H4 (cell line): Measurements from ENCODE around the gene CTXN1. TPM values are rescaled to one million over a fixed set of nuclear protein-coding genes. Genes with fewer than 3 reads are reported as not detected.
"Not testable (repeated sequence)": the region's sequence is repeated elsewhere in the genome, so short reads cannot be mapped to it uniquely, and the experiment has no call there.

ENCODE experiments used
- DNase-seq: peaks from one replicate; pipeline ENCODE4 v3.0.0-alpha.2; 2015; ENCODE audit warnings: low spot score
- total RNA-seq: library from RNA; depleted of rRNA; stranded (reverse); fragments of >200 nt; shearing (Covaris generic); gene quantifications from 2 replicates; pipeline ENCODE4 v1.2.3, GENCODE V29; 2014

Gene CTXN1
- total RNA-seq, 1 experiment from 2014 or later = 3.6 TPM

DNA sequence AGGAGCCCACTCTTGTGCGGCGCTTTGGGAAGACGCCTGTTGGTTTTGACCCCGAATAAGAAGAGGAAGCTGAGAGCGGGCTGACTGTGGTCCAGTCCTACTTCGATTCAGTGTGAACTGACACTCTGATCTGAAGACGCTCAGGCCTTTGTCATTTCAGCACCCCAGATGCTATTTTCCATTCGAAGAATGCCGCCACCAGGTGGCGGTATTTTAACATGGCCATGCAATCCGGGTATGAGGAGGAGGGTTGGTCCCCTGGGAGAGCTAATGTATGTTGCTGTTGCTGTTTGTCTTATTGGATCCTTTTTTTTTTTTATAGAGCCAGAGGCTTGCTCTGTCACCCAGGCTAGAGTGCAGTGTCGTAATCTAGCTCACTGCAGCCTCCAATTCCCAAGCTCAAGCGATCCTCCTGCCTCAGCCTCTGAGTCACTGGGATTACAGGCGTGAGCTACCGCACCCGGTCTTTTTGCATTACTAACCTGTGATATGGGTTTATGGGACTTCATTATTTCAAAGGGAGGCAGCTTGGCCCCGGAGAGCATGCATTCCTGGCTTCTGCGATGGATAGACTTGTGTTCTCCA lies 18.3 kb upstream of the CTXN1 start:
- peak; percentile 90 for DNase-seq

GRCh38 chr19:7943444-7944176 lies 17.7 kb upstream of the CTXN1 start, which contains the start of gene TIMM44:
Gene TIMM44 (minus strand): TSS chr19:7943666. CDS start chr19:7943651, 15 bp downstream.
- DNase-seq = peak; percentile 100

DNA sequence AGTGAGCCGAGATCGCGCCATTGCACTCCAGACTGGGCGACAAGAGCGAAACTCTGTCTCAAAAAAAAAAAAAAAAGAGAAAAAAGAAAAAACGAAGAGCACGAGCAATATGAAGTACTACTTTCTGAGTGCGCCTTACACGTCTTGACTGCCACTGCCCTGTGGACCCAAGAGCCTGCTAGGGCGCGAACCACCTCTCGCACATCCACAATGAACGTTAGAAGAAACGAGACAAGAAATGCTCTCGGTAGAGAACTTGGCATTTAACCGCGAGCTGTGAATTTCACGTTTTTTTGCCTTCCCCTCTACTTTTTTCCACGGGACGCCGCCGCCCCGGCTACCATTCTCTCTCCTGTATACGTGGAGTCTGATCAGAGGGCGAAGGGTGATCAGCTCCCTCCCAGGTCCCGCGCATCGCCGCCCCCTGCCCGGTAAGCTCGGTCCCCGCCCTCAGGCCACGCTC lies 17.1 kb upstream of the CTXN1 start:
- no peak for DNase-seq

GRCh38 chr19:7941895-7942596 lies 16.1 kb upstream of the CTXN1 start:
- DNase-seq = no peak

DNA sequence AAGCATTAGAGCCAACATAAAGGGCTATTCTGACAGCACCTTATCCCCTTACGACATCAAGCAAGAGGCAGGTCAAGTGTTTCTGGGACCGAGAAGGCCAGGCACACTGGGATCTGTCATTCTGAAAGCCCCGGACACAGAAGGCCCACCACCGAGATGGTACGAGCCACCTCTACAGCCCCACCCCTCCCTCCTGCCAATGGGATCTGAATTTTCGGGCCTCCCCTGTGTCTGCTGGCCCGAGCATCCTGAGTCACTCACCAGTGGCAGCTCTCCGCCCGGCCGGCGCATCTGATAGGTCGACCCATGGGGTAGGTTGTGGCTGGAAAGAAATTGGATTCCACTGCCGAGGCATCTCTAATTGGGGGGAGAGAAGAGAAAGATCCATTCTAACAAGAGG lies 14.9 kb upstream of the CTXN1 start:
- no peak for DNase-seq

DNA sequence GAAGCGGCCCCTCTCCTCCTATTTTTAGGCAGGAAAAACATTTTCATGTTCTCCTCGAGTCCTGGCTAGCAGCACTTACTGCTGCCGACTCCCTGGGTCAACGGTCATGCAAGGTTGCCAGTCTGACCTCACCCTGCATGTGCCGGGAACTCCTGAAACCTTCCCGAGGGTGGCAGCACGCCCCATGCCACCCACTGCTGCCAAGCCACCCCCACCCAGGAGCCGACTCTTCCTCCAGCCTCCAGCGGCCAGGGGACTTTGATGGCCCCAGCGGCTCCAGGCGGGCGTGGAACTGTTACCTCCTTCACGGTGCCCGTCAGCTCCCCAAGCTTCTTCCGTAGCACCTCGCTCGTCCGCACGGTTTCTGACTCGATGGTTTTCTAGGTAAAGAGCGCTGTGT lies 8.8 kb upstream of the CTXN1 start:
- no peak for DNase-seq

DNA sequence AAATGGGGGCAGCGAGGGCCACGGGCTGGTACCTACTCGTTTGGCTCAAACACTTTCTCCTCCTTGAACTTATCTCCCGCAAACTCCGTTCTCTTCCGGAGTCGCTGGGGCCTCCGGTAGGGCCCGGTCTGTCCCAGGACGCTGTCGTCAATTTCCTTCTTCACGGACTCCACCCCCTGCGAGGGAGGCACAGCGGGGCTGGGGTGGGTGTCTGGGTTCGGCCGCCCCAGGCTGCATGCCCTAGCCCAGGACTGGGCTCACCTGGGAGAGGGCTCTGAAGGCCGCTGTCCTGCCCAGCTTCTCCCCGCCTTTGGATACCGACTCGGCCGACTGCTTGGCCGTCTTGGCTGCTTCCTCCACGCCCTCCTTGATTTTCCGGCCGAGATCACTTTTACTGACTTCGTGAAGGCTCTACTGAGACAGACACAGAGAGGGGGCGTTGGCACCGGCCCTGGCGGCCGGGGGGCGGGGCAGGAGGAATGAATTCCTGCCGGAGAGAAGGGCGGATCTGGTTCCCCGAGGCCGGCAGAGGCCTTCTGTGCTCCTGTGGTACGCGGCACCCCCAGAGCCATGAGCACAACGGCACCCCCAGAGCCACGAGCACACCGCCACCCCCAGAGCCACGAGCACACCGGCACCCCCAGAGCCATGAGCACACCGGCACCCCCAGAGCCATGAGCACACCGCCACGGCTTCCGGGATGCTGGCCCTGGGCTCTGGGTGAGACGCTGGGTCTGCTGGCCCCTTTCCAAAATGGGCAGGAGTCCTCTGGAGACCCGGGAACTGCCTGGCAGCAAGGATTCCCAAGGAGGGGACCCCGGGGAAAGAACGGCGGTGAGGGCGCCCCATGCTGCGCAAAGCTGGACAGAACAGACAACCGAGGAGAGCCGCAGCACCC lies 8.1 kb upstream of the CTXN1 start:
- DNase-seq = no peak

DNA sequence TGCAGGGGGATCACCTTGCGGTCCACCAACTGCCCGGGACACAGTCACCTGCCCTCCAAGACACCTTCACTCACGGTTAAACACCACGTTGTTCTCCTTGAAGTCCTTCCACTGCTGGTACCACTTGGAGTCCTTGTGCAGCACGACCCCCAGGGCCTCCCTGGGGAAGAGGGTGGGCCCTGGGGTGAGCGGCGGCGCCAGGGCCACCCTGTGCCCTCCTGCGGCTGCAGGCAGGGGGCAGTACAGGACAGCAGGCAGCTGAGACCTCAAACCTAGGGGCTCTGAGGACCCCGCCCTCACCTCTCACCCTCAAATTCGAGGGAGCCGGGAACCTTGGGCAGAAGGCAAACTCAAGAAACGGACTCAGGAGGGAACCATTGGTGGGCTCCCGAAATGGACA lies 7.5 kb upstream of the CTXN1 start:
- DNase-seq = no peak

GRCh38 chr19:7932930-7933300 lies 7.0 kb upstream of the CTXN1 start:
- no peak for DNase-seq

- DNase-seq = no peak
Observed at GRCh38 chr19:7932276-7932929, 6.5 kb upstream of the CTXN1 start.

DNA sequence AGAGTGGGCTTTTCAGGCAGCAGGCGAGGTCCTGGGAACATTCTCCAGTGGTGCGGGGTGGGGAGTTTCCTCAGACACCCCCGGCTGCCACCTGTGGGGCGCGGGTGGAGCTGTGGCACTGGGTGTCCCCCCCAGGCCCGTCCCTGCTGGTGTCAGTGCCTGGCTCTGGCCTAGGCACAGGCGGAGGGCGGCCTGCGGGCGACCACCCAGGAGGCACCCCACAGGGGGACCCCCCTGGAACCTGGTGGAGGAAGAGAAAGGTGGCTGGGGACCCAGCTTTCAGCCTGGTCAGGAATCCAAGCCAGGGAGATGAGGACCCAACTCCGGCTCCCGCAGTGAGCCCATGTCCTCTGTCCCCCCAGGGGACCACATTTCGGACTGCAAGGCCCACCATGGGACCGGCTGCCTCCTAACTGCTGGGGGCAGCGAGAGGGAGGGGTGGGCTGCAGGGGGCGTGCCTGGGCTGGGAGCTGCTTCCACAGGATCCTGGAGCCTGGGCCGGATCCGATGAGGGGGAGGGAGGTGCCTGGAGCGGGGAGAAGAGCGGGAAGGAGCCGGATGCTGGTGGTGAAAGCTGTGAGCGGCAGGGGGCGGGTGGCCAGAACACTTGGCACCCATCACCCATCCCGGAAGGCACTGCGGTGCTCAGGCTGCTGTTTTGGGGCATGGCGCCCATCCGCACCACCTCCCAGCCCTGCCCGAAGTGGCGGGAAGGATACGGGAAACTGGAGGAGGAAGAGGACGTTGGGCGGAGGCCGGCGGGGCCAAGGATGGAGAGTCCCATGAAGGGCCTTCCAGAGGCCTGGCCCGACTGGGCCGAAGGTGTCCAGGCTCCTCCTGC lies 5.5 kb upstream of the CTXN1 start:
- no peak for DNase-seq

GRCh38 chr19:7930765-7931164 lies 4.8 kb upstream of the CTXN1 start:
- DNase-seq = no peak

DNA sequence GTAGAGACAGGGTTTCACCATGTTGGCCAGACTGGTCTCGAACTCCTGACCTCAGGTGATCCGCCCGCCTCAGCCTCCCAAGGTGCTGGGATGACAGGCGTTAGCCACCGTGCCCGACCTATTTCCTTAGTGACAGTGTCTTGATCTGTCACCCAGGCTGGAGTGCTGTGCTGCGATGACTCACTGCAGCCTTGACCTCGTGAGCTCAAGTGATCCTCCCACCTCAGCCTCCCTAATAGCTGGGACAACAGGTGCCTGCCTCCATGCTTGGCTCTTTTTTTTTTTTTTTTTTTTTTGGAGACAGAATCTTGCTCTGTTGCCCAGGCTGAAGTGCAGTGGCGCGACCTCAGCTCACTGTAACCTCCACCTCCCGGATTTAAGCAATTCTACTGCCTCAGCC lies 4.1 kb upstream of the CTXN1 start:
- DNase-seq = not testable (repeated sequence)

DNA sequence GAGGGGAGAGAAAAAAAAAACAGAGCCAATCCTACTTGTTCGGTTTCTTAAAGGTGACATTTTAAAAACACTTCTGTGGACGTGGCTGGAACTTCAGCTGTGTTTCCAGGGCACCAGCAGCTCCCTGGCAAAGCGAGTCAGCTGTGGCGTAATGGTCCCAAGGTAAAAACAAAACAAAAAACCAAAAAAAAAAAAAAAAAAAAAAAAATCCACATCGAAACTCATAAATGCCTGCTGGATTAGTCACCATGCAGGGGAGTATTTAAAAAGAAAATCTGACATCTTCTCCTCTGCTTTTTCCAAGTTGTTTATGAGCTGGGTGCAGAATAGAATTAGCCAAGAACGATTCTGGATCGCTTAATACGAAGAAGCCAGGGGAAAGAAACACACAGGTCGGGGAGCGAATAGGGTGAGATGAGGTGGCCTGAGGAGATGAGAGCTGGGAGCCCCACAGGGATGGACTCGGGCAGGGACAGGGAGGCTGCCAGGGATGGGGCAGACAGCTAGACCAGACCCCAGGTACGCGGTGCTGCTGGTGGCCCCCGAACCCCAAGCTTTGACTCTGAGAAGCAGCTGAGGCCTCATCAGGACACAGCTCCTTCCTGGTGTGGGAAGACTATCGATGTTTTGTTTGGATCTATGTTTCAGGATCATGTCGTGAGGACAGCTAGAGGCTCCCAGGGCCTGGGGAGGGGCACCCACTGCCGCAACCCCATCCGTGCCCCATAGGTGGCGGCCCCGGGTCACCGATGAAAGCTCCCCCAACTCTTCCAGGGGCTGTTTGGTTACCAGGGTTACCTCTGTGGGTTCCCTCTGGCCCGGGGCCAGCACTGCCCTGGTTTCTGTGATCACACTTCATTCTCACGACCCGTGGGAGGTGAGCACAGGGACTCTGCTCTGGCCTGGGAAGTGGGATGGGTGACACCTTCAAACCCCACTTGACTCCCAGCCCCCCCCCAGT lies 3.1 kb upstream of the CTXN1 start:
- peak; percentile 69 for DNase-seq

- no peak for DNase-seq
Observed at GRCh38 chr19:7928334-7928706, 2.4 kb upstream of the CTXN1 start.

DNA sequence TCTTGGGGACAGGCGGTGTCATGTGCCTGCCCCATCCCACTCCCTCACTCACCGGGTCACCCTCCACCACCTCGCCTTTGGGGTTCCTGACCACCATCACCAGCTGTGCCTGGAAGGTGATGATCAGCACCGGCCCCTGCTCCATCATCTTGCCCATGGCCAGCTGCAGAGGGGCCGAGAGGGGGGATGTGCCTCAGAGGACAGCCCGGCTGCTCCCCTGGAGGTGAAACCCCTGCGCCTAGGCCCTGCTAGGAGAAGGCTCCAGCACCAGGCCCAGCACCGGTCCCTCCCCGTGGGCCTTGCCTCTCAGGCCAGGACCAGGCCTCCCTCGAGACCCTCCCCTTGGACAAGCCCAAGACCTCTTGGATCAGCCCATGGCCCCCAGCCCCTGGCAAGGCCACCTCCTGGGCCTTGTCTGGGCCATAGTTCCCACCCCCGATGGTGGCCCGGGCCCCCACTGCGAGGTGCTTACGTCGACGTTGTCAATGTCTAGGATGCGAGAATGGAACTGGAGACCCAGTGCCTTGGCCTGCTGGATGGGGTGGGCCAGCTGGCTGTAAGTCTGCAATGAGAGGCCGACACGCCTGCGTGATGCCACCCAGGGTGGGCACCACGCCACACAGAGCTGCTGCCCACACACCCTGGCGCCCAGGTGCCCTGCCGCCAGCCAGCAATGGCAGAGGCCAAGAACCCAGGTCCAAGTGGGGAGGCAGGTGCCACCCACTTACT lies 1.8 kb upstream of the CTXN1 start:
- no peak for DNase-seq

DNA sequence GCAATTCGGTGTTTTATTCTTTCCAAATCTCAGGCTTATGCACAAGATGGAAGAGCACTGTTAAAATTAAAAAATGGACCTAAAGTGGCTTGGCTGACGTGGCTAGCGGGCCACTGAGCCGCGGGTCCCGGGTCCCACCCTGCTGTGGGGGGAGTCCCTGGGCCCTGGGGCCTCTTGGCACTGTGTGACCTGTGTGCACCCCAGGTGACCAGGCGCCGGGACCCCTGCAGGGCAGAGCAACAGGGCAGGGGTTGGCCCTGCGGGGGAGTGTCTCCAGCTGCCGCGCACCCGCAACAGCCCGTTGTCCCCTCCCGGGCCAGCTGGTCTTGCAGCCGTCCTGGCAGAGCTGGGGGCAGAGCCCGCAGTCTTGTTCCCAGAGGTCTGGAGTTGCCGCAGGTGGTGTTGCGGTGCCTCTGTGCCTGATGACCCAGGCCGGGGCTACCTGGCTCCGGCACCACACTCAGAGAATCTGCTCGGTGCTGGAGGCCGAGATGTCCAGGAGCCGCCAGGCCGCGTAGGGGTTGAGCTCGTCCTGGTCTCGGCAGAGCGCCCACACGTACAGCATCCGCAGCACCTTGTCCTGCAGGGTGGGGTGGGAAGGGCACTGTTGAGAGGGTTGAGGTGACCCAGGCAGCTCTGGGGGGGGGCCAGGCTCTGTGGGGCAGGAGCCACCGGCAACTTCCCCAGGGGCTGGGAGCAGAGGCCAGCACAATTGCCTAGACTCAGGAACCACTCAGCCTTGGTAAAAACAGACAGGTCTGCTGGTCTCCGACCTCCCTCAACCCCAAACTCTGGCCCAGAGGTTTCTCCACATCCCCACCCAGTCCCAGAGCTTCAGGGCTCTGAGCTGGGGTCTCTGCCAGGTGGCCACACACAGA lies 1.0 kb upstream of the CTXN1 start:
- no peak for DNase-seq
